B cell (primary cell): ENCODE data around the gene RAB27A. TPM values are rescaled to one million over a fixed set of nuclear protein-coding genes. Genes with fewer than 3 reads are reported as not detected.

Experiments
- ATAC-seq: fragments of 200-7000 bp; cut with Tn5 transposase; one replicate; pipeline ENCODE4 v1.10.0; 2021; ENCODE audit warnings: low read depth, mild to moderate bottlenecking, moderate number of reproducible peaks, moderate library complexity
- CTCF ChIA-PET: fragments of 350-600 bp; sonication (Branson Sonifier 250); formaldehyde crosslinking; loops from one replicate; lab custom pipeline; 2021; ENCODE audit warnings: antibody characterized with exemption, inconsistent platforms; lab: Charles Lee
- POLR2A ChIA-PET: fragments of 350-600 bp; sonication (Branson Sonifier 250); formaldehyde crosslinking; loops from one replicate; lab custom pipeline; 2021; ENCODE audit warnings: antibody characterized with exemption; lab: Charles Lee
- DNase-seq: peaks from one replicate; pipeline ENCODE4 v3.0.0; 2013
- H2AFZ ChIP-seq: 2 replicates; pipeline ENCODE4 v1.6.1; 2012; ENCODE audit warnings: mild to moderate bottlenecking, low read depth, low read length; ENCODE audit not compliant: insufficient read depth, poor library complexity, severe bottlenecking
- H3K27ac ChIP-seq, 2 donors: 1 replicate in 1 of 2; 2 replicates in 1 of 2; pipeline ENCODE4 v1.5.1; 2012 to 2013; ENCODE audit warnings: low read length in 2 of 2, mild to moderate bottlenecking in 2 of 2, moderate library complexity in 1 of 2
- H3K27me3 ChIP-seq, 4 experiments: fragments of 200-600 bp in 1 of 4; sonication (generic) in 1 of 4; replicated peaks in 1 of 4; 1 replicate in 2 of 4; 2 replicates in 2 of 4; pipeline versions ENCODE4 v1.6.1 to v1.7.0; 2013 to 2016; ENCODE audit warnings: low read length in 3 of 4, mild to moderate bottlenecking in 2 of 4, mixed read lengths in 1 of 4, moderate library complexity in 1 of 4; ENCODE audit not compliant: insufficient read depth in 4 of 4, control insufficient read depth in 3 of 4; ENCODE audit errors: control extremely low read depth in 1 of 4
- H3K36me3 ChIP-seq, 2 experiments: replicated peaks in 1 of 2; 1 replicate in 1 of 2; 2 replicates in 1 of 2; pipeline versions ENCODE4 v1.6.1 to v1.7.1; 2013; ENCODE audit warnings: low read length in 1 of 2; ENCODE audit not compliant: insufficient read depth in 2 of 2, control insufficient read depth in 1 of 2; ENCODE audit errors: control extremely low read depth in 1 of 2, extremely low read depth in 1 of 2
- H3K4me1 ChIP-seq, 2 donors: fragments of 200-600 bp in 1 of 2; sonication (generic) in 1 of 2; 1 replicate in 1 of 2; 2 replicates in 1 of 2; pipeline versions ENCODE4 v1.5.1 to v1.6.1; 2013 to 2017; ENCODE audit warnings: low read length in 2 of 2; ENCODE audit not compliant: control insufficient read depth in 2 of 2, insufficient read depth in 2 of 2
- H3K4me2 ChIP-seq: replicated peaks from 2 replicates; pipeline ENCODE3; 2012; ENCODE audit warnings: mild to moderate bottlenecking, low read depth, low read length; ENCODE audit not compliant: poor library complexity, severe bottlenecking
- H3K4me3 ChIP-seq, 5 experiments: fragments of 200-600 bp in 1 of 5; sonication (generic) in 1 of 5; 1 replicate in 3 of 5; 2 replicates in 2 of 5; pipeline versions ENCODE4 v1.5.1 to v1.7.0; 2011 to 2016; ENCODE audit warnings: low read length in 4 of 5, mild to moderate bottlenecking in 4 of 5, low read depth in 2 of 5, control low read depth in 1 of 5, moderate library complexity in 1 of 5; ENCODE audit not compliant: insufficient read depth in 1 of 5; ENCODE audit errors: control extremely low read depth in 1 of 5, extremely low read depth in 1 of 5
- H3K79me2 ChIP-seq: fragments of 200-600 bp; sonication (generic); one replicate; pipeline ENCODE4 v1.6.0; 2016; ENCODE audit warnings: low read length; ENCODE audit not compliant: control insufficient read depth, insufficient read depth
- H3K9ac ChIP-seq: fragments of 200-600 bp; sonication (generic); 2 replicates; pipeline ENCODE4 v1.6.1; 2017; ENCODE audit warnings: mild to moderate bottlenecking, low read length, moderate library complexity
- H3K9me3 ChIP-seq, 3 donors: one replicate each; pipeline versions ENCODE4 v1.6.1 to v1.7.1; 2013; ENCODE audit warnings: low read length in 2 of 3; ENCODE audit not compliant: control insufficient read depth in 2 of 3, insufficient read depth in 1 of 3; ENCODE audit errors: control extremely low read depth in 1 of 3
- H4K20me1 ChIP-seq: 2 replicates; pipeline ENCODE4 v1.6.0; 2012; ENCODE audit warnings: mild to moderate bottlenecking, low read length; ENCODE audit not compliant: insufficient read depth, control insufficient read depth, poor library complexity, severe bottlenecking
- H3K27ac Mint-ChIP-seq: one replicate; pipeline ENCODE4 v1.8.0; 2021; ENCODE audit warnings: mixed read lengths
- H3K27me3 Mint-ChIP-seq: one replicate; pipeline ENCODE4 v1.8.0; 2021; ENCODE audit warnings: mixed read lengths
- H3K4me1 Mint-ChIP-seq: one replicate; pipeline ENCODE4 v1.8.0; 2021; ENCODE audit warnings: mixed read lengths
- H3K4me3 Mint-ChIP-seq: one replicate; pipeline ENCODE4 v1.8.0; 2021; ENCODE audit warnings: mixed read lengths
- H3K9me3 Mint-ChIP-seq: one replicate; pipeline ENCODE4 v1.8.0; 2022; ENCODE audit warnings: mixed read lengths; ENCODE audit not compliant: insufficient read depth
- CTCF ChIP-seq: fragments of 200-600 bp; IDR thresholded peaks from one replicate; pipeline ENCODE4 v1.8.0; 2022; ENCODE audit warnings: antibody characterized with exemption, mild to moderate bottlenecking
- EZH2 ChIP-seq: IDR thresholded peaks from 2 replicates; pipeline ENCODE4 v1.6.1; 2012; ENCODE audit warnings: borderline replicate concordance, low read depth, mild to moderate bottlenecking, moderate library complexity, low read length; ENCODE audit not compliant: insufficient read depth, poor library complexity, severe bottlenecking
- WGBS: methylation state at CpG from one replicate; pipeline ENCODE4 v1.1.5; 2013; ENCODE audit warnings: missing lambda C conversion rate; ENCODE audit not compliant: insufficient coverage; 5-methylcytosine and 5-hydroxymethylcytosine counted together
- intact Hi-C: fragments of 100-400 bp; cut with micrococcal nuclease; formaldehyde crosslinking; loops from one replicate; pipeline ENCODE4 v1.10.0; 2022
- polyA plus RNA-seq: library from polyadenylated mRNA; depleted of rRNA; stranded (reverse); fragments of >200 nt; gene quantifications from 2 replicates; pipeline ENCODE4 v1.2.3, GENCODE V29; 2012
- total RNA-seq, 2 donors: library from RNA; stranded (reverse); fragments of 120-200 nt in 1 of 2; gene quantifications; 1 replicate in 1 of 2; 2 replicates in 1 of 2; pipeline versions ENCODE4 v1.2.3 to v1.2.4, GENCODE V29; 2013 to 2022

RAB27A gene
- total and polyA plus RNA-seq, 2 donors (not counting 1 experiment from before 2014, with no cell fraction given), result 7.2 to 19.0 TPM

DNA sequence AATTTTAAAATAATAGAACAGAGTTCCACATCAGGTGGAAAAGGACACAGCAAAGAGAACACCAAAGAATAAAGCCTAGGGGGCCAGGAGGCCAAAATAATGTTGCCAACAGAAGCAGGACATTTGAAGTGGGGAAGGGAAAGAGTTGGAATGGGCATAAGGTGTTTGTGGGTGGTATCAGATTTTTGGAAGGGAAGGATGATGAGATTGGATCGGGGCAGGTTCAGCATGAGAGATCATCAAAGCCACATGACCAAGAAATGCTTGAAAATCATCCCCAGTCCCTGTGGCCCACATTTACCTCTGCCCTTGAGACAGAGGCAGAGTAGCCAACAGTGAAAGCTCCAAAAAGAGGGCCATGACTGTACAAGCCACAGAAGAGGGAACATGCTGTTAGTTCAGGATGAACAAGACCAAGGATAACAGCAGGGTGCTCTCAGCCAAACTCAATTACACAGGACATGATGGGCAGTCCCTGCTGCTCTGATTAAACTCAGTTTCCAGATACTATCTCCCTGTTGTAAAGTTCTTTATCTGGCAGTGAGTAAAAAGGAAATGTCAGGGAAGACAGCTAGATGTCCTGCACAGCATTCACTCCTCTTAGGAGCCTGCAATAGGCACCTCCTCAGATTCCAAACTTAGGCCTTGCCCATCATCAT is 32.5 kb downstream of the RAB27A start:
- Histone ChIP-seq H3K27me3 (no peaks in the 10 kb centered on the region), H3K9ac (no peak overlapping the region), H3K79me2 (peaks cover 42% of the 10 kb centered on the region), H3K4me2 (peak overlapping the region; percentile 31), H3K9me3 (peaks cover 0 to 3% (median 0%) of the 10 kb centered on the region in 3 donors), H2AFZ (no peak overlapping the region), H3K27ac (peak overlapping the region in 1 of 2 donors; percentile 74), H3K4me1 (peaks cover 46 to 50% of the 10 kb centered on the region in 2 donors), H3K36me3 (no peaks in the 10 kb centered on the region), H4K20me1 (no peaks in the 10 kb centered on the region), H3K4me3 (no peak overlapping the region)
- intact Hi-C loops, result loop anchor here (5.0 kb wide), 1 partner anchor 35 kb away; no protein-coding TSS in a partner anchor
- H3K27me3 Mint-ChIP-seq, result no peaks in the 10 kb centered on the region
- TF ChIP-seq CTCF (no peak), EZH2 (no peak)
- H3K27ac Mint-ChIP-seq, result peak overlapping the region; percentile 84
- ATAC-seq (no peak), DNase-seq (no peak)
- peak overlapping the region; percentile 26 for H3K4me3 Mint-ChIP-seq
- H3K9me3 Mint-ChIP-seq, result no peaks in the 10 kb centered on the region
- POLR2A ChIA-PET, result interaction anchor here (0.8 kb wide), 1 partner anchor 10 kb away, joined by 3 read pairs; no protein-coding TSS in a partner anchor
- H3K4me1 Mint-ChIP-seq, result peaks cover 52% of the 10 kb centered on the region
- WGBS, result no CpG with 5 or more reads among the region's 1 CpG
- CTCF ChIA-PET, result interaction anchor here (2.1 kb wide), 1 partner anchor 28 kb away, joined by 6 read pairs; no protein-coding TSS in a partner anchor
